ENCODE data around the gene ANKRD66.

ANKRD66 gene

GRCh38 chr6:46746696-46747095 lies at the start of gene ANKRD66:
Gene ANKRD66, plus strand, starts transcription at chr6:46746933. Its CDS starts 5,016 bp downstream, at chr6:46751949.
- no peak within 1 kb of the TSS for H3K4me3 ChIP-seq (ENCODE audit: low read length)
- no peak for TF ChIP-seq CTCF (conservative IDR thresholded peaks at IDR 0.05; ENCODE audit: low read depth, low read length)
- DNase-seq (ENCODE audit: low read depth): no peak

DNA sequence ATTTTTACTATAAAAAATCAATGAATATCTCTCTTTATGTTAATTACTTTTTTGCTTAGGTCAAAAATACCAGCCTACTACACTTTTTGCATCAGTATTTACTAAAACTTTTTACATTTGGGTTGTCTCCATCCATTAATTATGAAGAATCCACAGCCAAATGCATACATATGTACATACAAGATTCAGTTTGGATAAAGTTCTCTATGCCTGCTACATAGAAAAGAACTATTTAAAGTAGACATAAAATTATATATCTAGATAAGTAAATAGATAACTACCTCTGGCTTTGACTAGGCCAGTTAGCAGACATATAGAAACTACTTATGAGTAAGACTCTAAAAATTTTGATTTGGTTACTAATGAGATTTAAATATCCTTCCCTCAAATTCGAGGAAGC lies 46.8 kb upstream of the ANKRD66 start:
- DNase-seq (ENCODE audit: low read depth): no peak
- no peak overlapping the region for H3K4me3 ChIP-seq (ENCODE audit: low read length)
- TF ChIP-seq CTCF (conservative IDR thresholded peaks at IDR 0.05; ENCODE audit: low read depth, low read length): no peak

DNA sequence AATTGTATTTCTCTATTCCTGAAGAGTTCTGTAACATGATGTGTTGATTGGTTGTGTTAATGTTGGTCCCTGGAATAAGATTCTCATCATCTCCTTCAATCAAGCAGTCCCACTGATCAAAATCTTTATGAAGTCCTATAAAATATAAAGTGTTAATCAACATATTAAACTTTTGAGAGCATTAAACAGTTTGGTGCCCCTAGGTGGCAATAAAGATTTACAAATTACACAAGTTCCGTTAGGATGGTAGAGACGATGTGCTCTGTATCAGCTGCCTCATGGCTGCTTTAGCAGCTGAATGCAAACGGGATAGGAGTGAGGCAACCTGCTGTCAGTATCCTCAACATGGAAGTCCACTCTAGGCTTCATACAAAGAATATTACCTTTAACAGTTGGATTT lies 42.2 kb upstream of the ANKRD66 start:
- H3K4me3 ChIP-seq (ENCODE audit: low read length): no peak overlapping the region
- peak; percentile 26 for TF ChIP-seq CTCF (conservative IDR thresholded peaks at IDR 0.05; ENCODE audit: low read depth, low read length)
- peak; percentile 22 for DNase-seq (ENCODE audit: low read depth)

GRCh38 chr6:46706464-46706863 lies 40.3 kb upstream of the ANKRD66 start:
- DNase-seq (ENCODE audit: low read depth): no peak
- no peak overlapping the region for H3K4me3 ChIP-seq (ENCODE audit: low read length)
- TF ChIP-seq CTCF (conservative IDR thresholded peaks at IDR 0.05; ENCODE audit: low read depth, low read length): no peak

DNA sequence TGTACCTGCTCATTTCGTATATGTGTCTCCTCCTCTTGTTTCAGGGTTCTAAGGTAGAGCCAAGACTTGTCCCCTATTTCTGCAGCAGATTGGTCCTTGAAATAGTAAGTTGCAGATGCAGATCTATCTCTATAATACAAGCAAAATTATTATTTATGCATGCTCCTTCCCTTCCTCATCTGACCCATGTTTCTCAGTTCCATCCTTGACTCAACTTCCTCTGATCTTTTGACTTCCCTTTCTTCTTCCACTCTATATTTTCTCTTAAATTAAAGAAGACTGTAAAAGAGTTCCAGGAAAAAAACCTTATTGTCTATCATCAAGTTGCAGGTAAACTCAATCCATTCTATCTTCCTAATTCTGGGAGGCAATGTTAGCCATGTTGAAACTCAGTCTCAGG lies 35.2 kb upstream of the ANKRD66 start:
- no peak for DNase-seq (ENCODE audit: low read depth)

GRCh38 chr6:46715141-46715540 lies 31.6 kb upstream of the ANKRD66 start:
- H3K4me3 ChIP-seq (ENCODE audit: low read length): no peak overlapping the region
- DNase-seq (ENCODE audit: low read depth): no peak
- TF ChIP-seq CTCF (conservative IDR thresholded peaks at IDR 0.05; ENCODE audit: low read depth, low read length): no peak

More for the DNA sequence above, 35.2 kb upstream of the ANKRD66 start:
- TF ChIP-seq CTCF (conservative IDR thresholded peaks at IDR 0.05; ENCODE audit: low read depth, low read length): no peak
- H3K4me3 ChIP-seq (ENCODE audit: low read length): no peak overlapping the region

DNA sequence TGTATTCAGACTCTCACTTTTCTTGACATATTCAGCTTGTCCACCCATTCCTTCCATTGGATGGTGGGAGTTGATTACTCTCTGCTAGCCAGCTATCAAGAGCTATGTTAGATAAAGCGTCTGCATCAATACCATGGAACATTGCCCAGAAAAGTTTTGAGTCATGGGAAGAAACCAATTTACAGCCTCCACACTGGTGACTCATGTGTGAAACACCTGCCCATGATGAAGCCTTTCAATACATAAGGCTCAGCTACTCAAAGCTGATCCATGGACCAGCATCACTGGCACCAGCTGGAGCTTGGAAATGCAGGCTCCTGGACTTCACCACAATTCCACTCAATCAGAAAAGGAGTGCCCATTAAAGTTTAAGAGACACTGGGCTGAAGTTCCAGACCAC lies 27.6 kb upstream of the ANKRD66 start:
- DNase-seq (ENCODE audit: low read depth): peak; percentile 69
- no peak overlapping the region for H3K4me3 ChIP-seq (ENCODE audit: low read length)
- no peak for TF ChIP-seq CTCF (conservative IDR thresholded peaks at IDR 0.05; ENCODE audit: low read depth, low read length)
